Measurements from ENCODE around the gene TBC1D30.
"Not testable (repeated sequence)": the region's sequence is repeated elsewhere in the genome, so short reads cannot be mapped to it uniquely, and the experiment has no call there.

TBC1D30 gene

GRCh38 chr12:64806173-64806572 is 18.3 kb upstream of the TBC1D30 start:
- no peak for DNase-seq

GRCh38 chr12:64806593-64807460 is 17.6 kb upstream of the TBC1D30 start:
- DNase-seq = no peak

DNA sequence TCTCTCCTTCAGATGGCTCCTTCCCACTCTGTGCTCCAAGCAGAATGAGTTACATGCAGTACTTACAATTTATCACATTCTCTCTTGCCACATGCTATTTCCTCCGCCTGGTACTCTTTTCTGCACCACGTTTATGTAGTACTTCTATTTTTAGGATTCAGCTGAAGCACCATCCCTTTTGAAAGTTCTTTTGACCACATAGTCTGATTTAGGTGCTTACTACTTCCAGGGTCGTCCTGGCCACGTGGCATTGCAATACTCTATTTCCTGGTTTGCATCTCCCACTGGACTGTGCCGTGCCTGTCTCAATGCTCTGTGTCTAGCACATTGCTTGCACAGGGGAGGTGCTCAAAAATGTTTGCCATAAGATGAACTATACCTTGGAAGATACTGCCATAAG is 16.3 kb upstream of the TBC1D30 start:
- DNase-seq = no peak

DNA sequence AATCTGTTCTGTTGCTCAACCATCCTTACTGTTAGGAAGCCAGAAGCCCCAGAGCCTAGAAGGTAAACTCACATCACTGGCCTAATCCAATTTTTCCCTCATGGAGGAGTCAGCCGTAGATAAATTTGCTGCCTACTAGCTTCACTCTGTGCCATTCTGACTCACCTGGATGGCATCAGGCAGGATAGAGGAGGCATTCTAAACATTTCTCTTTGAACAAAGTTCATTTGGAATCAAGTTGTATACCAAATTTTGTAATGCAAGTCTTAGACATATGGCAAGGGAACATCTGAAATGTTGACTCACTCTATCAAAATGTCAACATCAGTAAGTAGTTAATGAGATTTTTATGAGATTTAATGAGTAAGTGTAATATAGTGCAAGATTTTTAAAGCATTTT is 13.6 kb upstream of the TBC1D30 start:
- DNase-seq = no peak

DNA sequence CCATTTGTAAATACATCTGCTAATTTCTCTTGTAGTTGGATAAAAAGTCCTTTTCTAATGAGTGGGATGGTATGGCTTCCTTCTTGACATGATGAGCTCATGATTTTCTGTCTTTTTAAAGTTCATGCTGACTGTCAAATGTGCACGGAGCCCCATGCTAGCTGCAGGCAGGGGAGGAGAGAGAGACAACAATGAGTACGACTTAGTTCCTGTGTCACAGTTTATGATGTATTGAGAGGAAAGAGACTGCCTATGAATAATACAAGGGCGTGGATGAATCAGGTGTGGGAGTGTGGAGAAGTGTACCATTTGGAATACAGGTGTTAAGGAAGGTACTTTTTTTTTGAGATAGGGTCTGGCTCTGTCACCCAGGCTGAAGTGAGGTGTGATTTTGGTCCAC is 10.7 kb upstream of the TBC1D30 start:
- DNase-seq = no peak

GRCh38 chr12:64814432-64814831 is 10.0 kb upstream of the TBC1D30 start:
- DNase-seq = no peak

GRCh38 chr12:64819816-64820402 is 4.5 kb upstream of the TBC1D30 start:
- DNase-seq = no peak

GRCh38 chr12:64820593-64820992 is 3.9 kb upstream of the TBC1D30 start:
- DNase-seq = no peak

- DNase-seq = no peak
Measured at GRCh38 chr12:64821116-64821630, 3.3 kb upstream of the TBC1D30 start.

DNA sequence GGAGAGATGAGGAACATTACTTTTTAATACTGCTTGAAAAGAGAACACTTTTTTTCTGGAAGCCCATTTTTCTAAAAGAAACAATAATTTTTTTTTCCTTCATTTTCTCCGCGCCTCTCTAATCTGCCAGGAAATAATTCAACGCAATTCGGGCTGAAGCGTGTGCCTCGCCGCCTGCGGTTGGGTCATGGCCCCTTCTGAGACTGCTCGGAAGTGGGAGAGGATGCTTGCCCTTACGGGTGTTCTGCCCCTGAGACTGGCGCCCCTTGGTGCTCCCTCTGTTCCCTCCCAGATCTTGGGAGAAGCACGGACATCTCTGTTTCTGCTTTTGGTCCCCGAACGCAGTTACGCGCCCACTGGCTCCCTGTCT is 332 bp upstream of the TBC1D30 start:
- DNase-seq = no peak

GRCh38 chr12:64825143-64826021 is 935 bp downstream of the TBC1D30 start:
- no peak for DNase-seq

GRCh38 chr12:64826234-64826633 is 1.8 kb downstream of the TBC1D30 start:
- no peak for DNase-seq

GRCh38 chr12:64828713-64829112 is 4.3 kb downstream of the TBC1D30 start:
- no peak for DNase-seq

- DNase-seq = no peak
Measured at GRCh38 chr12:64833928-64834327, 9.5 kb downstream of the TBC1D30 start.

DNA sequence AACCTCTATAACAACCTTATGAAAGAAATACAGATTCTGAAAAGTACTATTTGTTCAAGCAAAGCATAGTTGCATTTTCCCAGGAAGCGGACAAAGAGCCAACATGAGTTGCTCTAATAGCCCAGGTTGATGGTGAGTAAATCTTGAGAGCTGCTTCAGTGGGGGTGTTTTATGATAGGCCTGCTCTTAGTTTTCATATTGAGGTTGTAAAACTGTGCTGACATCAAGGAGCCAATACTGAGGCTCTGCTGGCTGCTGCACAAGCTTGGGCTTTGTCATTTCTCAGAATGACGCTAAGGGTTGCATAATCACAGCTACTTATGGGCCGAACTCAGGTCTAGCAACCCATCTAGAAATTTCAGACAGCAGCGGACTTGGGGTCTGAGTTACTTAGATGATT is 11.5 kb downstream of the TBC1D30 start:
- DNase-seq = no peak

DNA sequence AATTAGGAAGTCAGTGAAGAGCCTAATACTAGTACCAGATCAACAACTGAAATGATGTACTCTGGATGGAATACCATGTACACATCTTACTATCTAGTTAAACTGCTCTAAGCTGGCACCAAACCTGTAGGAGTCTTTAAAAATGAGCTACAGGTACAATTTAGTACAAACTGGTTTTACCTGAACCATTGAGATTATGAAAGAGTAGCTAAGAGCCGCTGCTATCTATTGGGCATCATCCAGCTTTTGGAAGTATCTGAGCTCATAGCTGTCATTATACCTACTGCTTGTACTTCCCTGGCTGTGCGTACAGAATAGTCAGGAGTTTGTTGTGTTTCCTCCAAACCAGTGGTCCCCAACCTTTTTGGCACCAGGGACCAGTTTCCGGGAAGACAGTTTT is 12.4 kb downstream of the TBC1D30 start:
- no peak for DNase-seq

DNA sequence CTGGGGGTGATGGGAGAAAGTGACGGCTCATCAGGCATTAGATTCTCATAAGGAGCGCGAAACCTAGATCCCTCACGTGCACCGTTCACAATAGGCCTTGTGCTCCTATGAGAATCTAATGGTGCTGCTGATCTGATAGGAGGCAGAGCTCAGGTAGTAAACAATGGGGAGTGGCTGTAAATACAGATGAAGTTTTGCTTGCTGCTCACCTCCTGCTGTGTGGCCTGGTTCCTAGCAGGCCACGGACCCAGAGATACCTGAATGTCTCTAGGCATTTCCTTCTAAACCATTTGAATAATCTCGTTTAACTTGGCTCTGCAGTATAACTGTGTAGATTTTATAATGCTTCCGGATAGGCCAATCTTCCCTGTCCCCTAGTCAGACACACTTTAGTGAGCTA is 13.0 kb downstream of the TBC1D30 start:
- DNase-seq = no peak

GRCh38 chr12:64840119-64840518 is 15.7 kb downstream of the TBC1D30 start:
- DNase-seq = no peak

GRCh38 chr12:64840949-64841717 is 16.7 kb downstream of the TBC1D30 start:
- DNase-seq = no peak

DNA sequence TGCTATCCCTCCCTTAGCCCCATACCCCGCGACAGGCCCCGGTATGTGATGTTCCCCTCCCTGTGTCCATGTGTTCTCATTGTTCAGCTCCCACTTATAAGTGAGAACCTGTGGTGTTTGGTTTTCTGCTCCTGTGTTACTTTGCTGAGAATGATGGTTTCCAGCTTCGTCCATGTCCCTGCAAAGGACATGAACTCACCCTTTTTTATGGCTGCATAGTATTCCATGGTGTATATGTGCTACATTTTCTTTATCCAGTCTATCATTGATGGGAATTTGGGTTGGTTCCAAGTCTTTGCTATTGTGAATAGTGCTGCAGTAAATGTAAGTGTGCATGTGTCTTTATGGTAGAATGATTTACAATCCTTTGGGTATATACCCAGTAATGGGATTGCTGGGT is 24.0 kb downstream of the TBC1D30 start:
- DNase-seq = not testable (repeated sequence)

- DNase-seq = no peak
Measured at GRCh38 chr12:64858882-64859605, 34.6 kb downstream of the TBC1D30 start.
